ENCODE data around the gene SERPINA3. TPM values are rescaled to one million over a fixed set of nuclear protein-coding genes. Genes with fewer than 3 reads are reported as not detected.

SERPINA3 gene
- total RNA-seq, 1 donor = 5.1 TPM

- Histone ChIP-seq H3K4me3 (ENCODE audit: insufficient read depth, low read length) (no peak overlapping the region), H3K27ac (ENCODE audit: low read depth, low read length) (no peak overlapping the region), H3K27me3 (ENCODE audit: insufficient read depth, low read length) (no peaks in the 10 kb centered on the region), H3K9me3 (ENCODE audit: low read depth, low read length) (peaks cover 15% of the 10 kb centered on the region), H4K20me1 (ENCODE audit: insufficient read depth, low read length) (no peaks in the 10 kb centered on the region), H2AFZ (ENCODE audit: low read length) (no peak overlapping the region), H3K4me1 (ENCODE audit: insufficient read depth, low read length) (no peaks in the 10 kb centered on the region), H3K79me2 (ENCODE audit: insufficient read depth, low read length) (no peaks in the 10 kb centered on the region), H3K4me2 (ENCODE audit: insufficient read depth, low read length) (no peak overlapping the region), H3K36me3 (ENCODE audit: insufficient read depth, low read length) (no peaks in the 10 kb centered on the region)
- TF ChIP-seq, protein P1, sequence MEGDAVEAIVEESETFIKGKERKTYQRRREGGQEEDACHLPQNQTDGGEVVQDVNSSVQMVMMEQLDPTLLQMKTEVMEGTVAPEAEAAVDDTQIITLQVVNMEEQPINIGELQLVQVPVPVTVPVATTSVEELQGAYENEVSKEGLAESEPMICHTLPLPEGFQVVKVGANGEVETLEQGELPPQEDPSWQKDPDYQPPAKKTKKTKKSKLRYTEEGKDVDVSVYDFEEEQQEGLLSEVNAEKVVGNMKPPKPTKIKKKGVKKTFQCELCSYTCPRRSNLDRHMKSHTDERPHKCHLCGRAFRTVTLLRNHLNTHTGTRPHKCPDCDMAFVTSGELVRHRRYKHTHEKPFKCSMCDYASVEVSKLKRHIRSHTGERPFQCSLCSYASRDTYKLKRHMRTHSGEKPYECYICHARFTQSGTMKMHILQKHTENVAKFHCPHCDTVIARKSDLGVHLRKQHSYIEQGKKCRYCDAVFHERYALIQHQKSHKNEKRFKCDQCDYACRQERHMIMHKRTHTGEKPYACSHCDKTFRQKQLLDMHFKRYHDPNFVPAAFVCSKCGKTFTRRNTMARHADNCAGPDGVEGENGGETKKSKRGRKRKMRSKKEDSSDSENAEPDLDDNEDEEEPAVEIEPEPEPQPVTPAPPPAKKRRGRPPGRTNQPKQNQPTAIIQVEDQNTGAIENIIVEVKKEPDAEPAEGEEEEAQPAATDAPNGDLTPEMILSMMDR (IDR thresholded peaks at IDR 0.05; ENCODE audit: extremely low read depth, low read depth, low read length) = no peak
- no peak for DNase-seq (ENCODE audit: insufficient read length, low spot score, missing footprints)
Observed at GRCh38 chr14:94615254-94615653, 3.1 kb downstream of the SERPINA3 start.

GRCh38 chr14:94615823-94616570, 3.8 kb downstream of the SERPINA3 start:
- H3K79me2 ChIP-seq (ENCODE audit: insufficient read depth, low read length) = no peaks in the 10 kb centered on the region

DNA sequence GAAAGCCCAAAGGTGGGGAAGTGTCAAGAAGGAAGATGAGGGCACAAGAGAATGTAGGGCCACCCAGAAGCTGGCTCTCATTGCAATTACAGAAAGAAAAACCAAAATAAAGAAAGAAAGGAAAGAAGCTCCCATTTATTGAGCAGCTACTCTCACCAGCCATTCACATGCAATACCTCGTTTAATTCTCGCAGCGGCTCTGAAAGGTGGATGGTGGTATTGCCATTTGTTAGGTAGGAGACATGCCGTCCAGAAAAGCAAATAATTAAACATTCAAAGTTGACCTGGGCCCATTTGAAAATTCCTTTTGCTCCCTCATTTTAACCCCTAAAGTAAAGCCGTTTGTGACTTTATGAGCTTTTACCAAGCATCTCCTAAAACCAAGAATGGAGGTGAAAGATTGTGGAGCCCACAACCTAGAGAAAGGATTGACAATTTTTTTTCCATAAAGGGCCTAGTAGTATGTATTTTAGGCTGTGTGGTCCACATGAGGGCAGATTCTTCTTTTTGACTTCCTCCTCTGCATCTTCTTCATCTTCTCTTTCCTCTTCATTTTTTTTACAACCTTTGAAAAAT, 5.3 kb downstream of the SERPINA3 start:
- Histone ChIP-seq H4K20me1 (ENCODE audit: insufficient read depth, low read length) (no peaks in the 10 kb centered on the region), H2AFZ (ENCODE audit: low read length) (no peak overlapping the region), H3K27me3 (ENCODE audit: insufficient read depth, low read length) (no peaks in the 10 kb centered on the region), H3K79me2 (ENCODE audit: insufficient read depth, low read length) (no peaks in the 10 kb centered on the region), H3K9me3 (ENCODE audit: low read depth, low read length) (peaks cover 15% of the 10 kb centered on the region), H3K4me3 (ENCODE audit: insufficient read depth, low read length) (no peak overlapping the region), H3K27ac (ENCODE audit: low read depth, low read length) (no peak overlapping the region), H3K4me1 (ENCODE audit: insufficient read depth, low read length) (no peaks in the 10 kb centered on the region), H3K4me2 (ENCODE audit: insufficient read depth, low read length) (no peak overlapping the region), H3K36me3 (ENCODE audit: insufficient read depth, low read length) (no peaks in the 10 kb centered on the region)
- DNase-seq (ENCODE audit: insufficient read length, low spot score, missing footprints) = no peak
- TF ChIP-seq, protein P1 (IDR thresholded peaks at IDR 0.05; ENCODE audit: extremely low read depth, low read depth, low read length) = no peak

More at GRCh38 chr14:94615823-94616570, 3.8 kb downstream of the SERPINA3 start:
- H3K4me2 ChIP-seq (ENCODE audit: insufficient read depth, low read length) = no peak overlapping the region
- H3K27ac ChIP-seq (ENCODE audit: low read depth, low read length) = no peak overlapping the region
- no peak for DNase-seq (ENCODE audit: insufficient read length, low spot score, missing footprints)
- H2AFZ ChIP-seq (ENCODE audit: low read length) = no peak overlapping the region
- H3K36me3 ChIP-seq (ENCODE audit: insufficient read depth, low read length) = no peaks in the 10 kb centered on the region
- H3K4me3 ChIP-seq (ENCODE audit: insufficient read depth, low read length) = no peak overlapping the region
- H3K4me1 ChIP-seq (ENCODE audit: insufficient read depth, low read length) = no peaks in the 10 kb centered on the region
- no peaks in the 10 kb centered on the region for H3K27me3 ChIP-seq (ENCODE audit: insufficient read depth, low read length)
- peaks cover 15% of the 10 kb centered on the region for H3K9me3 ChIP-seq (ENCODE audit: low read depth, low read length)
- no peaks in the 10 kb centered on the region for H4K20me1 ChIP-seq (ENCODE audit: insufficient read depth, low read length)
- TF ChIP-seq, protein P1 (IDR thresholded peaks at IDR 0.05; ENCODE audit: extremely low read depth, low read depth, low read length) = no peak
